K562 (cell line): ENCODE measurements around the gene KCNH2. TPM values are rescaled to one million over a fixed set of nuclear protein-coding genes. Genes with fewer than 3 reads are reported as not detected.
A peak's percentile ranks its signal among the peaks of the same experiment; 100 is the strongest.

Experiments
- E2F4 ChIP-seq: sonication (generic); formaldehyde crosslinking; IDR thresholded peaks from 2 replicates; pipeline ENCODE4 v1.8.0; 2022; ENCODE audit warnings: mild to moderate bottlenecking, low read depth, missing genetic modification reagents
- ERF ChIP-seq: fragments of 450-650 bp; formaldehyde crosslinking; IDR thresholded peaks from 2 replicates; pipeline ENCODE4 v1.4.0; 2020; ENCODE audit warnings: mild to moderate bottlenecking, mixed read lengths
- HLTF ChIP-seq: fragments of 450-650 bp; IDR thresholded peaks from 2 replicates; pipeline ENCODE4 v1.6.1; 2016
- KDM2B ChIP-seq: fragments of 250-450 bp; sonication (Bioruptor Pico); IDR thresholded peaks from 2 replicates; pipeline ENCODE4 v1.8.0; 2021; ENCODE audit warnings: mild to moderate bottlenecking, moderate library complexity
- NKRF ChIP-seq: fragments of 450-650 bp; IDR thresholded peaks from 2 replicates; pipeline ENCODE4 v1.6.1; 2016; ENCODE audit warnings: borderline replicate concordance
- POLR3A ChIP-seq: IDR thresholded peaks from 2 replicates; pipeline ENCODE4 v1.6.1; 2011; ENCODE audit warnings: borderline replicate concordance, mild to moderate bottlenecking, moderate library complexity; ENCODE audit not compliant: insufficient read length, insufficient read depth; ENCODE audit errors: extremely low read depth
- PREB ChIP-seq: sonication (generic); formaldehyde crosslinking; IDR thresholded peaks from 2 replicates; pipeline ENCODE4 v1.8.1; 2023; ENCODE audit warnings: mild to moderate bottlenecking, missing genetic modification reagents
- RUNX1 ChIP-seq: sonication (generic); IDR thresholded peaks from 2 replicates; pipeline ENCODE4 v1.6.1; 2016; ENCODE audit warnings: antibody characterized with exemption, low read depth
- SMAD3 ChIP-seq: fragments of 450-650 bp; formaldehyde crosslinking; conservative IDR thresholded peaks from 2 replicates; pipeline ENCODE4 v1.4.0; 2020; ENCODE audit warnings: mild to moderate bottlenecking
- SRF ChIP-seq, 2 experiments: fragments of 250-450, 450-650 bp in 1 of 2; sonication (Bioruptor Pico) in 1 of 2; sonication (generic) in 1 of 2; formaldehyde crosslinking; IDR thresholded peaks; 2 replicates each; pipeline versions ENCODE4 v1.5.0 to v1.5.1; 2020 to 2022; ENCODE audit warnings: mild to moderate bottlenecking in 1 of 2, missing genetic modification reagents in 1 of 2
- TBP ChIP-seq: optimal IDR thresholded peaks from 2 replicates; pipeline ENCODE3; 2011; ENCODE audit warnings: low read depth, low read length, improper control_type of control experiment
- ZNF23 ChIP-seq: fragments of 250-450 bp; sonication (Bioruptor Pico); IDR thresholded peaks from 2 replicates; pipeline ENCODE4 v1.4.0; 2020; ENCODE audit warnings: mild to moderate bottlenecking
- ZNF232 ChIP-seq: sonication (generic); formaldehyde crosslinking; IDR thresholded peaks from 2 replicates; pipeline ENCODE4 v1.8.0; 2022; ENCODE audit warnings: mild to moderate bottlenecking, missing genetic modification reagents
- ZNF277 ChIP-seq: fragments of 250-450 bp; sonication (Bioruptor Pico); IDR thresholded peaks from 2 replicates; pipeline ENCODE4 v1.8.0; 2022; ENCODE audit warnings: inconsistent platforms, mild to moderate bottlenecking, moderate library complexity, borderline replicate concordance
- ZNF449 ChIP-seq: fragments of 250-450 bp; sonication (Bioruptor Pico); IDR thresholded peaks from 2 replicates; pipeline ENCODE4 v1.8.0; 2022; ENCODE audit warnings: moderate library complexity, mild to moderate bottlenecking, inconsistent platforms
- ZNF639 ChIP-seq, 2 experiments: fragments of 200-800 bp in 1 of 2; sonication (Bioruptor generic) in 1 of 2; sonication (generic) in 1 of 2; formaldehyde crosslinking in 1 of 2; IDR thresholded peaks in 1 of 2; conservative IDR thresholded peaks in 1 of 2; 2 replicates each; pipeline versions ENCODE4 v1.5.0 to v1.6.1; 2016 to 2020; ENCODE audit warnings: missing compliant biosample characterization in 1 of 2, missing genetic modification characterization in 1 of 2, missing genetic modification reagents in 1 of 2
- ZNF696 ChIP-seq: fragments of 250-450 bp; sonication (Bioruptor Pico); conservative IDR thresholded peaks from 2 replicates; pipeline ENCODE4 v1.4.0; 2020; ENCODE audit warnings: mild to moderate bottlenecking, moderate library complexity
- ZNF699 ChIP-seq: fragments of 250-450 bp; sonication (Bioruptor Pico); IDR thresholded peaks from 2 replicates; pipeline ENCODE4 v1.8.0; 2021; ENCODE audit warnings: mild to moderate bottlenecking, moderate library complexity; ENCODE audit not compliant: insufficient replicate concordance
- polyA plus RNA-seq, 8 experiments: library from polyadenylated mRNA; depleted of rRNA in 4 of 8; stranded (reverse) in 5 of 8; unstranded in 3 of 8; fragments of >200 nt; fragmentation: Nextera tagmentation in 2 of 8; fragmentation: Illumina TruSeq in 1 of 8; extraction: Ambion mirVana in 2 of 8; extraction: Trizol in 1 of 8; gene quantifications; 2 replicates each; pipeline versions ENCODE4 v1.2.1 to v1.2.3, GENCODE V29; 2011 to 2014; ENCODE audit warnings: inconsistent platforms in 1 of 8, missing spikeins in 1 of 8
- total RNA-seq, 7 experiments: library from RNA; depleted of rRNA in 6 of 7; stranded (reverse); fragments of >200 nt in 6 of 7; fragmentation: Illumina TruSeq in 2 of 7; extraction: Trizol in 2 of 7; gene quantifications; 2 replicates each; pipeline versions ENCODE4 v1.2.1 to v1.2.3, GENCODE V29; 2011 to 2021; ENCODE audit warnings: low replicate concordance in 1 of 7

KCNH2 gene
- total and polyA plus RNA-seq, 9 of the 15 experiments (the other 6 are each of a cell fraction or from before 2014, with no cell fraction given): 18.1 to 368 (median 218) TPM

GRCh38 chr7:150994141-150994837, 16.2 kb upstream of the KCNH2 start (continued):
- TF ChIP-seq ZNF449 (CRISPR knock-in tag) (peak; percentile 86), ZNF232 (no peak), KDM2B (CRISPR knock-in tag) (0 out of 2 replicates have a peak, but pooled peaks have one; percentile 5), ZNF639 (CRISPR knock-in tag; conservative IDR thresholded peaks at IDR 0.05 in 1 of 2, IDR thresholded peaks at IDR 0.05 in 1 of 2) (peak in 1 of 2 experiments; percentile 86; a peak in 2 of 4 replicates), POLR3A (no peak), ZNF23 (no peak), ZNF699 (CRISPR knock-in tag) (no peak), ZNF277 (CRISPR knock-in tag) (no peak), HLTF (peak; percentile 61; the same call in 1 of the 2 replicates), SMAD3 (CRISPR knock-in tag) (peak; percentile 82), NKRF (peak; percentile 52; the same call in 1 of the 2 replicates), RUNX1 (no peak), TBP (peak; percentile 57), SRF (CRISPR knock-in tag; IDR thresholded peaks at IDR 0.05) (peak in 1 of 2 experiments; percentile 86; a peak in 1 of 4 replicates), ZNF696 (no peak), E2F4 (CRISPR knock-in tag) (no peak), ERF (CRISPR knock-in tag) (peak; percentile 92), PREB (CRISPR knock-in tag) (no peak)
